GM18858 (cell line): ENCODE results near the gene RASAL1.
A peak's percentile ranks its signal among the peaks of the same experiment; 100 is the strongest.

Source experiments
- ATAC-seq: cut with Tn5 transposase; IDR thresholded peaks from one replicate; pipeline ENCODE4 v1.9.1; 2021; ENCODE audit not compliant: unreplicated experiment

Gene RASAL1

GRCh38 chr12:113135178-113136127, at the start of gene RASAL1:
Gene RASAL1, minus strand, starts transcription at chr12:113135761. Its CDS starts 299 bp downstream, at chr12:113135462.
- ATAC-seq = no peak

- ATAC-seq = peak; percentile 67
Observed at GRCh38 chr12:113184900-113185179, 49.3 kb upstream of the RASAL1 start.

- peak; percentile 31 for ATAC-seq
Observed at GRCh38 chr12:113184098-113184899, 48.7 kb upstream of the RASAL1 start.

- no peak for ATAC-seq
Observed at GRCh38 chr12:113183030-113183589, 47.5 kb upstream of the RASAL1 start.

- ATAC-seq = no peak
Observed at GRCh38 chr12:113181975-113182374, 46.4 kb upstream of the RASAL1 start.

GRCh38 chr12:113180333-113180732, 44.8 kb upstream of the RASAL1 start:
- no peak for ATAC-seq

- no peak for ATAC-seq
Observed at GRCh38 chr12:113179023-113179422, 43.5 kb upstream of the RASAL1 start.

- ATAC-seq = peak; percentile 49
Observed at GRCh38 chr12:113174461-113175384, 39.2 kb upstream of the RASAL1 start.

GRCh38 chr12:113173081-113173698, 37.6 kb upstream of the RASAL1 start:
- peak; percentile 49 for ATAC-seq

- no peak for ATAC-seq
Observed at GRCh38 chr12:113172185-113172584, 36.6 kb upstream of the RASAL1 start.

GRCh38 chr12:113171543-113171942, 36.0 kb upstream of the RASAL1 start:
- ATAC-seq = no peak

GRCh38 chr12:113170926-113171325, 35.4 kb upstream of the RASAL1 start:
- no peak for ATAC-seq

- no peak for ATAC-seq
Observed at GRCh38 chr12:113170457-113170856, 34.9 kb upstream of the RASAL1 start.

GRCh38 chr12:113169697-113170096, 34.1 kb upstream of the RASAL1 start:
- no peak for ATAC-seq

GRCh38 chr12:113167868-113168267, 32.3 kb upstream of the RASAL1 start:
- ATAC-seq = no peak

- no peak for ATAC-seq
Observed at GRCh38 chr12:113165521-113166450, 30.2 kb upstream of the RASAL1 start.

GRCh38 chr12:113164014-113164413, 28.5 kb upstream of the RASAL1 start:
- ATAC-seq = no peak

- no peak for ATAC-seq
Observed at GRCh38 chr12:113163030-113163360, 27.4 kb upstream of the RASAL1 start.
